Large intestine (tissue), 12 donors: ENCODE data around the gene DACT1. TPM values are rescaled to one million over a fixed set of nuclear protein-coding genes. Genes with fewer than 3 reads are reported as not detected.
"Not testable (repeated sequence)": the region's sequence is repeated elsewhere in the genome, so short reads cannot be mapped to it uniquely, and the experiment has no call there.

Experiments
- DNase-seq, 2 donors: peaks; one replicate each; pipeline versions ENCODE4 v3.0.0 to v3.0.0-alpha.2; 2013
- H3K27ac ChIP-seq: one replicate; pipeline ENCODE4 v1.5.1; 2013; ENCODE audit warnings: low read length
- H3K27me3 ChIP-seq: 2 replicates; pipeline ENCODE4 v1.6.1; 2013; ENCODE audit warnings: low read length; ENCODE audit not compliant: control insufficient read depth, insufficient read depth
- H3K36me3 ChIP-seq: 2 replicates; pipeline ENCODE4 v1.6.1; 2013; ENCODE audit warnings: low read length; ENCODE audit not compliant: control insufficient read depth, insufficient read depth
- H3K4me1 ChIP-seq: one replicate; pipeline ENCODE4 v1.6.1; 2013; ENCODE audit warnings: low read length; ENCODE audit not compliant: control insufficient read depth, insufficient read depth
- H3K4me3 ChIP-seq: one replicate; pipeline ENCODE4 v1.5.1; 2013; ENCODE audit warnings: low read length
- H3K9me3 ChIP-seq: one replicate; pipeline ENCODE4 v1.6.1; 2013; ENCODE audit warnings: mild to moderate bottlenecking, low read depth, low read length, moderate library complexity; ENCODE audit not compliant: control insufficient read depth
- WGBS: methylation state at CpG from one replicate; pipeline ENCODE4 v1.1.5; 2013; ENCODE audit warnings: low lambda C conversion rate; ENCODE audit not compliant: insufficient coverage; 5-methylcytosine and 5-hydroxymethylcytosine counted together
- long read RNA-seq, 11 donors: transcript quantifications; one replicate each; lab custom pipeline, GENCODE V29; 2026
- polyA plus RNA-seq: library from polyadenylated mRNA; unstranded; fragments of 120-200 nt; gene quantifications from one replicate; pipeline ENCODE4 v1.2.1, GENCODE V29; 2013

The DACT1 gene
- polyA plus RNA-seq = 13.5 TPM
- long read RNA-seq, donor 1, partial matches to known transcripts = 0 of 3 reads
- long read RNA-seq, donor 1, other reads (novel, unspliced or antisense) = 0 of 3 reads
- long read RNA-seq, donor 2, partial matches to known transcripts = 0 of 4 reads
- long read RNA-seq, donor 2, other reads (novel, unspliced or antisense) = 0 of 4 reads
- long read RNA-seq, donor 3 = 0 reads
- long read RNA-seq, donor 4 = 0 reads
- long read RNA-seq, donor 5, partial matches to known transcripts = 0 of 9 reads
- long read RNA-seq, donor 5, other reads (novel, unspliced or antisense) = 0 of 9 reads
- long read RNA-seq, donor 6, partial matches to known transcripts = 7 of 13 reads
- long read RNA-seq, donor 6, other reads (novel, unspliced or antisense) = 0 of 13 reads
- long read RNA-seq, donor 7, partial matches to known transcripts = 0 of 5 reads
- long read RNA-seq, donor 7, other reads (novel, unspliced or antisense) = 0 of 5 reads
- long read RNA-seq, donor 8, partial matches to known transcripts = 0 of 1 reads
- long read RNA-seq, donor 8, other reads (novel, unspliced or antisense) = 0 of 1 reads
- long read RNA-seq, donor 9, transcript DACT1-202 (4 exons, 3,734 nt) = major isoform, 5 of 6 reads
- long read RNA-seq, donor 9, partial matches to known transcripts = 0 of 6 reads
- long read RNA-seq, donor 9, other reads (novel, unspliced or antisense) = 0 of 6 reads
- long read RNA-seq, donor 10, transcript DACT1-202 (4 exons, 3,734 nt) = major isoform, 5 of 5 reads
- long read RNA-seq, donor 10, partial matches to known transcripts = 0 of 5 reads
- long read RNA-seq, donor 10, other reads (novel, unspliced or antisense) = 0 of 5 reads
- long read RNA-seq, donor 11, transcript DACT1-202 (4 exons, 3,734 nt) = major isoform, 5 of 5 reads
- long read RNA-seq, donor 11, partial matches to known transcripts = 0 of 5 reads
- long read RNA-seq, donor 11, other reads (novel, unspliced or antisense) = 0 of 5 reads

GRCh38 chr14:58637391-58638230, at the start of gene DACT1:
Gene DACT1, plus strand, starts transcription at chr14:58637962. Its CDS starts 241 bp downstream, at chr14:58638203.
- H3K4me3 ChIP-seq = peak within 1 kb of the TSS; percentile 60
- peak; percentile 48 to 68 for DNase-seq
- peaks cover 4% of the 10 kb centered on the region for H3K36me3 ChIP-seq
- H3K27me3 ChIP-seq = peaks cover 27% of the 10 kb centered on the region
- no peaks in the 10 kb centered on the region for H3K9me3 ChIP-seq
- peak within 1 kb of the TSS; percentile 60 for H3K27ac ChIP-seq
- H3K4me1 ChIP-seq = peaks cover 7% of the 10 kb centered on the region
- no CpG with 5 or more reads among the region's 94 CpGs for WGBS

- not testable (repeated sequence) for DNase-seq, H3K9me3 ChIP-seq, H3K27ac ChIP-seq, H3K27me3 ChIP-seq, H3K36me3 ChIP-seq, H3K4me1 ChIP-seq, H3K4me3 ChIP-seq
- no CpG with 5 or more reads among the region's 18 CpGs for WGBS
Measured at GRCh38 chr14:58588321-58588720, 49.4 kb upstream of the DACT1 start.

- Histone ChIP-seq H3K9me3 (no peaks in the 10 kb centered on the region), H3K4me3 (no peak overlapping the region), H3K27me3 (no peaks in the 10 kb centered on the region), H3K36me3 (no peaks in the 10 kb centered on the region), H3K27ac (no peak overlapping the region), H3K4me1 (no peaks in the 10 kb centered on the region)
- no peak for DNase-seq
- no CpG with 5 or more reads among the region's 4 CpGs for WGBS
Measured at GRCh38 chr14:58593977-58594376, 43.8 kb upstream of the DACT1 start.

- H3K36me3 ChIP-seq = no peaks in the 10 kb centered on the region
- H3K27ac ChIP-seq = no peak overlapping the region
- 92% methylated on average over 2 of the region's 4 CpGs for WGBS
- H3K9me3 ChIP-seq = no peaks in the 10 kb centered on the region
- no peak for DNase-seq
- no peaks in the 10 kb centered on the region for H3K4me1 ChIP-seq
- H3K27me3 ChIP-seq = no peaks in the 10 kb centered on the region
- H3K4me3 ChIP-seq = no peak overlapping the region
Measured at GRCh38 chr14:58597041-58597440, 40.7 kb upstream of the DACT1 start.

- Histone ChIP-seq H3K4me3 (no peak overlapping the region), H3K4me1 (no peaks in the 10 kb centered on the region), H3K9me3 (no peaks in the 10 kb centered on the region), H3K27me3 (no peaks in the 10 kb centered on the region), H3K36me3 (no peaks in the 10 kb centered on the region), H3K27ac (no peak overlapping the region)
- WGBS = no CpG with 5 or more reads among the region's 4 CpGs
- no peak for DNase-seq
Measured at GRCh38 chr14:58598028-58598803, 39.5 kb upstream of the DACT1 start.

GRCh38 chr14:58598804-58599525, 38.8 kb upstream of the DACT1 start:
- WGBS = 82% methylated on average over 2 of the region's 11 CpGs

GRCh38 chr14:58599707-58600106, 38.1 kb upstream of the DACT1 start:
- no peak for DNase-seq
- Histone ChIP-seq H3K9me3 (no peaks in the 10 kb centered on the region), H3K36me3 (no peaks in the 10 kb centered on the region), H3K27ac (no peak overlapping the region), H3K4me3 (no peak overlapping the region), H3K4me1 (no peaks in the 10 kb centered on the region), H3K27me3 (no peaks in the 10 kb centered on the region)
- WGBS = no CpG with 5 or more reads among the region's 2 CpGs

More at GRCh38 chr14:58598804-58599525, 38.8 kb upstream of the DACT1 start:
- Histone ChIP-seq H3K36me3 (no peaks in the 10 kb centered on the region), H3K27me3 (no peaks in the 10 kb centered on the region), H3K4me3 (no peak overlapping the region), H3K4me1 (no peaks in the 10 kb centered on the region), H3K9me3 (no peaks in the 10 kb centered on the region), H3K27ac (no peak overlapping the region)
- DNase-seq = no peak

GRCh38 chr14:58605465-58605864, 32.3 kb upstream of the DACT1 start:
- no peaks in the 10 kb centered on the region for H3K4me1 ChIP-seq
- H3K27ac ChIP-seq = no peak overlapping the region
- H3K36me3 ChIP-seq = no peaks in the 10 kb centered on the region
- WGBS = 67% methylated on average over 2 of the region's 4 CpGs
- no peaks in the 10 kb centered on the region for H3K9me3 ChIP-seq
- no peak for DNase-seq
- no peaks in the 10 kb centered on the region for H3K27me3 ChIP-seq
- H3K4me3 ChIP-seq = no peak overlapping the region
